ENCODE data around the gene LRRC14B.

- TF ChIP-seq CTCF (conservative IDR thresholded peaks at IDR 0.05) (no peak), ZFX (IDR thresholded peaks at IDR 0.05) (no peak)
These were observed 16.3 kb downstream of the LRRC14B start for GRCh38 chr5:207599-207998.

Data from C4-2B (cell line).